Liver (tissue), 9 donors: ENCODE data around the gene LDB3. TPM values are rescaled to one million over a fixed set of nuclear protein-coding genes. Genes with fewer than 3 reads are reported as not detected.

Experiments
- DNase-seq: peaks from one replicate; pipeline ENCODE4 v3.0.0-alpha.2; 2017; ENCODE audit warnings: low spot score
- H3K27ac ChIP-seq, 2 donors: one replicate each; pipeline ENCODE4 v1.7.0; 2013; ENCODE audit warnings: inconsistent platforms in 2 of 2, low read length in 2 of 2, control low read depth in 1 of 2, low read depth in 1 of 2, mild to moderate bottlenecking in 1 of 2
- H3K27me3 ChIP-seq, 4 donors: one replicate each; pipeline versions ENCODE4 v1.6.1 to v1.7.0; 2013; ENCODE audit warnings: low read length in 3 of 4, inconsistent platforms in 1 of 4, mild to moderate bottlenecking in 1 of 4, moderate library complexity in 1 of 4; ENCODE audit not compliant: control insufficient read depth in 4 of 4, insufficient read depth in 4 of 4
- H3K36me3 ChIP-seq, 4 donors: one replicate each; pipeline versions ENCODE4 v1.6.1 to v1.7.0; 2013; ENCODE audit warnings: low read length in 3 of 4, mild to moderate bottlenecking in 3 of 4, low read depth in 1 of 4, moderate library complexity in 1 of 4; ENCODE audit not compliant: control insufficient read depth in 4 of 4, insufficient read depth in 3 of 4
- H3K4me1 ChIP-seq, 4 donors: one replicate each; pipeline versions ENCODE4 v1.6.1 to v1.7.0; 2013; ENCODE audit warnings: low read length in 3 of 4, mild to moderate bottlenecking in 3 of 4, moderate library complexity in 1 of 4; ENCODE audit not compliant: control insufficient read depth in 4 of 4, insufficient read depth in 4 of 4
- H3K4me3 ChIP-seq, 3 donors: one replicate each; pipeline versions ENCODE4 v1.6.1 to v1.7.0; 2013; ENCODE audit warnings: low read length in 3 of 3, control low read depth in 1 of 3, low read depth in 1 of 3, mild to moderate bottlenecking in 1 of 3
- H3K9ac ChIP-seq, 2 donors: one replicate each; pipeline ENCODE4 v1.7.0; 2013; ENCODE audit warnings: low read length in 2 of 2, mild to moderate bottlenecking in 2 of 2, moderate library complexity in 2 of 2, control low read depth in 1 of 2, low read depth in 1 of 2
- H3K9me3 ChIP-seq, 4 donors: one replicate each; pipeline versions ENCODE4 v1.6.1 to v1.7.0; 2013; ENCODE audit warnings: low read length in 3 of 4; ENCODE audit not compliant: control insufficient read depth in 4 of 4
- FOXA1 ChIP-seq: IDR thresholded peaks from 2 replicates; pipeline ENCODE4 v1.6.1; 2016; ENCODE audit warnings: antibody characterized with exemption
- WGBS: extraction: QIAGEN DNeasy Blood & Tissue Kit; methylation state at CpG from one replicate; pipeline ENCODE4 v1.1.7; 2013; 5-methylcytosine and 5-hydroxymethylcytosine counted together
- polyA plus RNA-seq, 2 donors: library from polyadenylated mRNA; stranded (reverse) in 1 of 2; unstranded in 1 of 2; fragments of 200-250 nt in 1 of 2; fragments of >200 nt in 1 of 2; fragmentation: Nextera tagmentation in 1 of 2; extraction: Ambion mirVana in 1 of 2; gene quantifications; one replicate each; pipeline versions ENCODE4 v1.2.1 to v1.2.3, GENCODE V29; 2013 to 2015
- total RNA-seq, 2 donors: library from RNA; depleted of rRNA; stranded (reverse); fragments of >200 nt; gene quantifications; one replicate each; pipeline ENCODE4 v1.2.3, GENCODE V29; 2014
- TF ChIP-seq, protein P1 (sequence below): IDR thresholded peaks from 2 replicates; pipeline ENCODE4 v1.6.1; 2016; ENCODE audit warnings: antibody characterized with exemption, mild to moderate bottlenecking
- TF ChIP-seq, protein P2 (sequence below): IDR thresholded peaks from 2 replicates; pipeline ENCODE4 v1.6.1; 2016; ENCODE audit warnings: antibody characterized with exemption
- donor health status: healthy.
- donor health status: healthy.
- donor health status: healthy.
- donor health status: healthy.
- donor health status: healthy.

LDB3 gene
- total and polyA plus RNA-seq, 4 donors = 0.09 to 0.42 (median 0.15) TPM; not detected in 1

DNA sequence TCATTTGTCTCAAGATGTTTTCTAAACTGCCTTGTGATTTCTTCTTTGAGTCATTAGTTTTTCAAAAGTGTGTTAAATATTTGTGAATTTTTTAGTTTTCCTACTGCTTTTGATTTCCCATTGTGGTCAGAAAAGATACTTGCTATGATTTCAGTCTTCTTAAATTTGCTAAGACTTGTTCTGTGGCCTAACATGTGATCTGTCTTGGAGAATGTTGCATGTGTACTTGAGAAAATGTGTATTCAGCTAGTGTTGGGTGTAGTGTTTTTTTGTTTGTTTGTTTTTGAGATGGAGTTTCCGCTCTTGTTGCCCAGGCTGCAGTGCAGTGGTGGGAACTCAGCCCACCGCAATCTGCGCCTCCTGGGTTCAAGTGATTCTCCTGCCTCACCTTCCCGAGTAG is 116.7 kb downstream of the LDB3 start:
- Histone ChIP-seq H3K9me3 (no peaks in the 10 kb centered on the region), H3K4me1 (peaks cover 0 to 6% (median 0%) of the 10 kb centered on the region in 4 donors), H3K27ac (no peak overlapping the region), H3K36me3 (no peaks in the 10 kb centered on the region), H3K9ac (no peak overlapping the region), H3K27me3 (no peaks in the 10 kb centered on the region), H3K4me3 (no peak overlapping the region)
- DNase-seq = no peak
- TF ChIP-seq, protein P1, sequence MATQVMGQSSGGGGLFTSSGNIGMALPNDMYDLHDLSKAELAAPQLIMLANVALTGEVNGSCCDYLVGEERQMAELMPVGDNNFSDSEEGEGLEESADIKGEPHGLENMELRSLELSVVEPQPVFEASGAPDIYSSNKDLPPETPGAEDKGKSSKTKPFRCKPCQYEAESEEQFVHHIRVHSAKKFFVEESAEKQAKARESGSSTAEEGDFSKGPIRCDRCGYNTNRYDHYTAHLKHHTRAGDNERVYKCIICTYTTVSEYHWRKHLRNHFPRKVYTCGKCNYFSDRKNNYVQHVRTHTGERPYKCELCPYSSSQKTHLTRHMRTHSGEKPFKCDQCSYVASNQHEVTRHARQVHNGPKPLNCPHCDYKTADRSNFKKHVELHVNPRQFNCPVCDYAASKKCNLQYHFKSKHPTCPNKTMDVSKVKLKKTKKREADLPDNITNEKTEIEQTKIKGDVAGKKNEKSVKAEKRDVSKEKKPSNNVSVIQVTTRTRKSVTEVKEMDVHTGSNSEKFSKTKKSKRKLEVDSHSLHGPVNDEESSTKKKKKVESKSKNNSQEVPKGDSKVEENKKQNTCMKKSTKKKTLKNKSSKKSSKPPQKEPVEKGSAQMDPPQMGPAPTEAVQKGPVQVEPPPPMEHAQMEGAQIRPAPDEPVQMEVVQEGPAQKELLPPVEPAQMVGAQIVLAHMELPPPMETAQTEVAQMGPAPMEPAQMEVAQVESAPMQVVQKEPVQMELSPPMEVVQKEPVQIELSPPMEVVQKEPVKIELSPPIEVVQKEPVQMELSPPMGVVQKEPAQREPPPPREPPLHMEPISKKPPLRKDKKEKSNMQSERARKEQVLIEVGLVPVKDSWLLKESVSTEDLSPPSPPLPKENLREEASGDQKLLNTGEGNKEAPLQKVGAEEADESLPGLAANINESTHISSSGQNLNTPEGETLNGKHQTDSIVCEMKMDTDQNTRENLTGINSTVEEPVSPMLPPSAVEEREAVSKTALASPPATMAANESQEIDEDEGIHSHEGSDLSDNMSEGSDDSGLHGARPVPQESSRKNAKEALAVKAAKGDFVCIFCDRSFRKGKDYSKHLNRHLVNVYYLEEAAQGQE = no peak
- no peak for TF ChIP-seq FOXA1
- TF ChIP-seq, protein P2, sequence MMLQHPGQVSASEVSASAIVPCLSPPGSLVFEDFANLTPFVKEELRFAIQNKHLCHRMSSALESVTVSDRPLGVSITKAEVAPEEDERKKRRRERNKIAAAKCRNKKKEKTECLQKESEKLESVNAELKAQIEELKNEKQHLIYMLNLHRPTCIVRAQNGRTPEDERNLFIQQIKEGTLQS = no peak
- 95% methylated on average over 4 of the region's 4 CpGs for WGBS

Other genes with a start within 250 kb of the LDB3 start
- 10 to 100 TPM; 36.1 to 37.9 TPM for gene WAPL, start 146.7 kb upstream of the LDB3 start, total RNA-seq
- gene WAPL, start 146.7 kb upstream of the LDB3 start, polyA plus RNA-seq = 10 to 100 TPM in 1 of 2 donors, 1 to 10 TPM in 1; 9.7 to 12.0 TPM
- not detected for gene OPN4, start 14.0 kb upstream of the LDB3 start, total RNA-seq
- not detected for gene OPN4, start 14.0 kb upstream of the LDB3 start, polyA plus RNA-seq
- gene BMPR1A, start 88.1 kb downstream of the LDB3 start, total RNA-seq = 10 to 100 TPM; 12.1 to 16.0 TPM
- 1 to 10 TPM; 2.2 to 5.7 TPM for gene BMPR1A, start 88.1 kb downstream of the LDB3 start, polyA plus RNA-seq